ENCODE data around the gene PCBD2.

- TF ChIP-seq, protein P1, sequence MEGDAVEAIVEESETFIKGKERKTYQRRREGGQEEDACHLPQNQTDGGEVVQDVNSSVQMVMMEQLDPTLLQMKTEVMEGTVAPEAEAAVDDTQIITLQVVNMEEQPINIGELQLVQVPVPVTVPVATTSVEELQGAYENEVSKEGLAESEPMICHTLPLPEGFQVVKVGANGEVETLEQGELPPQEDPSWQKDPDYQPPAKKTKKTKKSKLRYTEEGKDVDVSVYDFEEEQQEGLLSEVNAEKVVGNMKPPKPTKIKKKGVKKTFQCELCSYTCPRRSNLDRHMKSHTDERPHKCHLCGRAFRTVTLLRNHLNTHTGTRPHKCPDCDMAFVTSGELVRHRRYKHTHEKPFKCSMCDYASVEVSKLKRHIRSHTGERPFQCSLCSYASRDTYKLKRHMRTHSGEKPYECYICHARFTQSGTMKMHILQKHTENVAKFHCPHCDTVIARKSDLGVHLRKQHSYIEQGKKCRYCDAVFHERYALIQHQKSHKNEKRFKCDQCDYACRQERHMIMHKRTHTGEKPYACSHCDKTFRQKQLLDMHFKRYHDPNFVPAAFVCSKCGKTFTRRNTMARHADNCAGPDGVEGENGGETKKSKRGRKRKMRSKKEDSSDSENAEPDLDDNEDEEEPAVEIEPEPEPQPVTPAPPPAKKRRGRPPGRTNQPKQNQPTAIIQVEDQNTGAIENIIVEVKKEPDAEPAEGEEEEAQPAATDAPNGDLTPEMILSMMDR (conservative IDR thresholded peaks at IDR 0.05), result peak; percentile 74
- no peak for TF ChIP-seq EZH2 (IDR thresholded peaks at IDR 0.05; ENCODE audit: low read depth)
Observed at GRCh38 chr5:134904610-134905245, at the start of gene PCBD2.

All from PC-9 (cell line).